Measurements from ENCODE around the gene ALDH3B2.

DNA sequence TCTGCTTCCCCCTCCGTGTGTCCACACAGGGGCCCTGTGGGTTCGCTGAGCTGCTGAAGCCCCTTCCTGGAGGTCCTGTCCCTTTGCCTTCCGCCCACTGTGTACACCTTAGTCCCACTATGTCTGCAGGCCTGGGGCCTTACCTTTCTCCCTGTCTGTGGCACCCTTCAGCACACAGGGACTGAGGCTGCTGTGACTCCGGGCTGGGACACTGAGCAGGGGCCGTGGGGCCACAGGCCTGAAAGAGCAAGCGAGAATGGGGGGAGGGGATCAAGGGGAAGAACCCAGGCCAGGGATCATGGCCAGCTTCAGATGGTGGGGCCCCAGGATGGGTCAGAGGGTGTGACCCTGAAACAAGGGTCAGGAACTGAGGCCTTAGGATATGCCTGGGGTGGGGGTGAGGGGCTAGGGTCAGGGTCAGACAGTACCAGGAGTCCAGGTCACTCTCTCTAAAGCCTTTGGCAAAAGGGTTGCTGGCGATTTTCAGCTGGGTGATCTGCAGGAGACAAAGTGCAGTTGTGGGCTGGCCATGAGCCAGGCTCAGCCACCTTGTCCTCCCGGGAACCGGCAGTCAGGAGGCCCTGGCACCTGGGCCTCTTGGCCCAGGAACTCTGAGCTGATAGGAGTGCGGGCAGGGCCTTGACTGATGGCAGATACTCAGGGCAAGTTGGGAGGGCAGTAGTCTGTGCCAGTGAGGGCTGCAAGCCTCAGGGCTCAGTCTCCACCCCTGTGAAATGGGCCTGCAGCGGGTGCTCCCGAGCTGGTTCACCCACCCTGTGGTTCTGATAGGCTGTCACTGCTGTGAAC lies 42.0 kb downstream of the ALDH3B2 start:
- TF ChIP-seq, protein P1, sequence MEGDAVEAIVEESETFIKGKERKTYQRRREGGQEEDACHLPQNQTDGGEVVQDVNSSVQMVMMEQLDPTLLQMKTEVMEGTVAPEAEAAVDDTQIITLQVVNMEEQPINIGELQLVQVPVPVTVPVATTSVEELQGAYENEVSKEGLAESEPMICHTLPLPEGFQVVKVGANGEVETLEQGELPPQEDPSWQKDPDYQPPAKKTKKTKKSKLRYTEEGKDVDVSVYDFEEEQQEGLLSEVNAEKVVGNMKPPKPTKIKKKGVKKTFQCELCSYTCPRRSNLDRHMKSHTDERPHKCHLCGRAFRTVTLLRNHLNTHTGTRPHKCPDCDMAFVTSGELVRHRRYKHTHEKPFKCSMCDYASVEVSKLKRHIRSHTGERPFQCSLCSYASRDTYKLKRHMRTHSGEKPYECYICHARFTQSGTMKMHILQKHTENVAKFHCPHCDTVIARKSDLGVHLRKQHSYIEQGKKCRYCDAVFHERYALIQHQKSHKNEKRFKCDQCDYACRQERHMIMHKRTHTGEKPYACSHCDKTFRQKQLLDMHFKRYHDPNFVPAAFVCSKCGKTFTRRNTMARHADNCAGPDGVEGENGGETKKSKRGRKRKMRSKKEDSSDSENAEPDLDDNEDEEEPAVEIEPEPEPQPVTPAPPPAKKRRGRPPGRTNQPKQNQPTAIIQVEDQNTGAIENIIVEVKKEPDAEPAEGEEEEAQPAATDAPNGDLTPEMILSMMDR (IDR thresholded peaks at IDR 0.05; ENCODE audit: insufficient read depth, low read length, poor library complexity, severe bottlenecking) = no peak
- no peak for TF ChIP-seq EZH2phosphoT487 (conservative IDR thresholded peaks at IDR 0.05; ENCODE audit: low read length)
